ENCODE measurements around the gene SLC12A6.
"Not testable (repeated sequence)": the region's sequence is repeated elsewhere in the genome, so short reads cannot be mapped to it uniquely, and the experiment has no call there.

Gene SLC12A6

DNA sequence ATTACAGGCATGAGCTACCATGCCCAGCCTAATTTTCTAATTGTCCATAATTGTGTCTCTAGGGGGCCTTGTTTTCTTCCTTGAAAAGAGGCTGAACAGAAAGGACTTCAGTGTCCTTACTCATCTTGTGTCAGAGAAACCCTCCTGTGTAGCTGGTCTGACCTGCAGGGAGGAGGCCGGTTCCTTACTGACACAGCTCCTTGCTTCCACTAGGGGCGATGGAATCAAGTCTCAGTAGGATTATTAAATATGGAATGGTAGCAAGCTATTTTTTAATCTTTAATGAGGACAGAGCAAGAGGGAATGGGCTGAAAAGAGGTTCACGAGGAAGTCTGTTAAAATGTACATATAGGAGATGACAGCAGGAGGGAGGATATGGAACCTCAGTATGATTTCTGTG is 20.8 kb upstream of the SLC12A6 start:
- DNase-seq (ENCODE audit: insufficient read length, low spot score) = no peak
- no peak for FAIRE-seq

DNA sequence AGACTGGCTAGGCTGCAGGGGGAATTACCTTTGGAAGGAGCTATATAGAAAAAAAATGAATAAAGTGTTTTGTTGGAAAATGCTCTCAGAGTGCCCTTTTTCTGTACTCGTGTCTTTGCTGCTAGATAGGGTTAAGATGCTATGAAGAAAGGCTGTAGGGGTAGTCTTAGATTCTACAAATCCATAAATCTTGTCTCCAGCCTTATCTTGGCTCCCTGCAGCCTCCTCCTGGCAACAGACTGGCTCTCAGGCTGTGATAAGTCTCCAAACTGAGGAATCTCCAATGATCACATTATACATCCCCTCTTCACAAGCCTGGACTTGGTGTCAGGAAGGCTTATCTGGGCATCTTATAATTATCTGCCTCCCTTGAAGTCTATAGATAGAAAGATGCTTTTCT is 20.1 kb upstream of the SLC12A6 start:
- no peak for DNase-seq (ENCODE audit: insufficient read length, low spot score)
- FAIRE-seq = no peak

DNA sequence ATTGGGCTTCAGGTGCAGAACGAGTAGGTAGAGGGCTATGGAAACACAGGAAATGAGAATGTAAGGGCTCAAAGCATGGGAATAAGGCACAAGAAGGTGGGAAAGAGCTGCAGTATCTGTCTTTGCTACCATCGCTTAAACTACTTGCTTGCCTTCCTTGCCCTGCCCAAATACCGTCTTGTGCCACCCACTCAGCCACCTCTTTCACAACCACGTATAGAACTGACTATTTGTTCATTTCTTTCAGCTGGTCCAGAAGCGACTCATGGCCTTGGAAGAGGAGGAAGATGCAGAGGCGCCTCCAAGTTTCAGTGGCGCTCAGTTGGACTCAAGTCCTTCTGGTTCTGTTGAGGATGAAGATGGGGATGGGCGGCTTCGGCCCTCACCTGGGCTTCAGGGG is 17.7 kb upstream of the SLC12A6 start:
- DNase-seq (ENCODE audit: insufficient read length, low spot score) (no peak), FAIRE-seq (no peak)

DNA sequence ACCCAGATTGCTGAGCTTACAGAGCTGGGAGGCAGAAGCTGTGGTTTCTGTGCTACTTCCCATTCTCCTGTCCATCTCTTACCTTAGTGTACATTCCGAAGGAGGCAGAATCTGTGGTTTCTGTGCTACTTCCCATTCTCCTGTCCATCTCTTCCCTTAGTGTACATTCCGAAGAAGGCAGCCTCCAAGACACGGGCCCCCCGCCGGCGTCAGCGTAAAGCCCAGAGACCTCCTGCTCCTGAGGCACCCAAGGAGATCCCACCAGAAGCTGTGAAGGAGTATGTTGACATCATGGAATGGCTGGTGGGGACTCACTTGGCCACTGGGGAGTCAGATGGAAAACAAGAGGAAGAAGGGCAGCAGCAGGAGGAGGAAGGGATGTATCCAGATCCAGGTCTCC is 16.7 kb upstream of the SLC12A6 start:
- DNase-seq (ENCODE audit: insufficient read length, low spot score) = no peak
- no peak for FAIRE-seq

DNA sequence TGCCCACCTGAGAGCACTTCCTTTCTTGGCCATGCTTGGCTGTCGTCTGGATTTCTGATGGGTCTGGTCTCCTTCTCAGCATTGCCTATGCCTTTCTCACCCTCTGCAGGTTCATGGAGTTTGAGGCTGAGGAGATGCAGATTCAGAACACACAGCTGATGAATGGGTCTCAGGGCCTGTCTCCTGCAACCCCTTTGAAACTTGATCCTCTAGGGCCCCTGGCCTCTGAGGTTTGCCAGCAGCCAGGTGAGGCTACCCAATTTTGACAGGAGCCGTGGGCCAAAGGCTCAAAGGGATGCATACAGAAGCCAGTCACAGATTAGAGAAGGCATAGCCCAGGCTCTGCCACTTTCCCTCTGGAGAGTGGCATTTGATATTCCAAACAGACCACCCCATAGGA is 16.0 kb upstream of the SLC12A6 start:
- DNase-seq (ENCODE audit: insufficient read length, low spot score) (no peak), FAIRE-seq (no peak)

DNA sequence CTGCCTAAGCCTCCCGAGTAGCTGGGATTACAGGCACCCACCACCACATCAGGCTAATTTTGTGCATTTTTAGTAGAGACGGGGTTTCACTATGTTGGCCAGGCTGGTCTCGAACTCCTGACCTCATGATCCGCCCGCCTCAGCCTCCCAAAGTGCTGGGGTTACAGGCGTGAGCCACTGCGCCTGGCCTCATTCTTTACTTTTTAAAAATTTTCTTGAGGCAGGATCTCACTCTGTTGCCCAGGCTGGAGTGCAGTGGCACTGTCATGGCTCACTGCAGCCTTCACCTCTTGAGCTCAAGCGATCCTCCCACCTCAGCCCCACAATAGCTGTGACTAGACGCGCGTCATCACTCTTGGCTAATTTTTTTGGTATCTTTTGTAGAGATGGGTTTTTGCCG is 15.4 kb upstream of the SLC12A6 start:
- DNase-seq (ENCODE audit: insufficient read length, low spot score); FAIRE-seq: not testable (repeated sequence)

DNA sequence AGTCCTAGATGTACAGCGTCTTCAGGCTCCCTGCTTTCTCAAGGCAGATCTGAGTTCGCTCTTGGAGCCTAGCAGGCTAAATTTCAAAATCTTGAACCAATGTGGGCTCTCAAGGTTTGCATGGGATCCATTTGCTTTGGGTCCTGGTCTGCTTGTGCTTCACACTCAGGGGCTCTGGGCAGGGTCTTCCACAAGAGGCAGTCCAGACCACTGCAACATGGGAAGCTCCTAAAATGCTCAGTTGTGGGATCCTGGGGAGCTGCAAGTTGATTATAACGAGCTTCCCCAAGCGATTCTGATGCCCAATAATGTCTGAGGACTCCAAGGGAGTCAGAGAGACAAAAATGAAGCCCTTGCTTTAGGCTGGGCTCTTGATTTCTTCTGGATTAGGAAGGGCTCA is 12.2 kb upstream of the SLC12A6 start:
- DNase-seq (ENCODE audit: insufficient read length, low spot score) (no peak), FAIRE-seq (no peak)

DNA sequence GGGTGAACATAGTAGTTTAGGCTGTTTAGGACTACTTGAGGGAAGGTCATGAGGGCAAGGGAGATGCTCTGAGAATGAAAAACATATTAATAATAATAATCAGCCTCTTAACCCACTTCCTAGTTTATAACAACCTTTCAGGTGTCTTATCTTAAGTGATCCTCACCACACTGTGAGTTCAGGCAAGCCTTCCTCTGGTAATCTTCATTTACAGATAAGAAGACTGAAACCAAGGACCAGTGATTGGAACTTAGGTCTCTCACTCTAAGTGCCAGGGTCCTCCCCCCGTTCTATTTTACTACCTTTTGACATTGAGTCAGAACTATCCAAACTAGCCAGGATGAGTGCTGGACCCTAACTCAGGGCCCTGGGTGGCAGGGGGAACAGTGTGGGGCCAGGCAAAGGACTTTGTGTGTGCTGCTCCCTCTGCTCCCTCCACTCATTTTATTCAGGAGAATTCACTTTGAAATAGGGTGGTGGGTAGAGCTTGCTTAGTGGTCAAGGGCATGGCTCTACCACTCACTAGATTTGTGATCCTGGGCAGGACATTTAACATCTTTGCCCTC is 11.2 kb upstream of the SLC12A6 start:
- FAIRE-seq (no peak), DNase-seq (ENCODE audit: insufficient read length, low spot score) (no peak)

DNA sequence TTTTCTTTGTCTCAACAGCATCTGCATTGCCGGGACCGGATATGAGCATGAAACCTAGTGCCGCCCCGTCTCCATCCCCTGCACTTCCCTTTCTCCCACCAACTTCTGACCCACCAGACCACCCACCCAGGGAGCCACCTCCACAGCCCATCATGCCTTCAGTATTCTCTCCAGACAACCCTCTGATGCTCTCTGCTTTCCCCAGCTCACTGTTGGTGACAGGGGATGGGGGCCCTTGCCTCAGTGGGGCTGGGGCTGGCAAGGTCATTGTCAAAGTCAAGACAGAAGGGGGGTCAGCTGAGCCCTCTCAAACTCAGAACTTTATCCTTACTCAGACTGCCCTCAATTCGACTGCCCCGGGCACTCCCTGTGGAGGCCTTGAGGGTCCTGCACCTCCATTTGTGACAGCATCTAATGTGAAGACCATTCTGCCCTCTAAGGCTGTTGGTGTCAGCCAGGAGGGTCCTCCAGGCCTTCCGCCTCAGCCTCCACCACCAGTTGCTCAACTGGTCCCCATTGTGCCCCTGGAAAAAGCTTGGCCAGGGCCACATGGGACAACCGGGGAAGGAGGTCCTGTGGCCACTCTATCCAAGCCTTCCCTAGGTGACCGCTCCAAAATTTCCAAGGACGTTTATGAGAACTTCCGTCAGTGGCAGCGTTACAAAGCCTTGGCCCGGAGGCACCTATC is 10.5 kb upstream of the SLC12A6 start:
- no peak for FAIRE-seq

DNA sequence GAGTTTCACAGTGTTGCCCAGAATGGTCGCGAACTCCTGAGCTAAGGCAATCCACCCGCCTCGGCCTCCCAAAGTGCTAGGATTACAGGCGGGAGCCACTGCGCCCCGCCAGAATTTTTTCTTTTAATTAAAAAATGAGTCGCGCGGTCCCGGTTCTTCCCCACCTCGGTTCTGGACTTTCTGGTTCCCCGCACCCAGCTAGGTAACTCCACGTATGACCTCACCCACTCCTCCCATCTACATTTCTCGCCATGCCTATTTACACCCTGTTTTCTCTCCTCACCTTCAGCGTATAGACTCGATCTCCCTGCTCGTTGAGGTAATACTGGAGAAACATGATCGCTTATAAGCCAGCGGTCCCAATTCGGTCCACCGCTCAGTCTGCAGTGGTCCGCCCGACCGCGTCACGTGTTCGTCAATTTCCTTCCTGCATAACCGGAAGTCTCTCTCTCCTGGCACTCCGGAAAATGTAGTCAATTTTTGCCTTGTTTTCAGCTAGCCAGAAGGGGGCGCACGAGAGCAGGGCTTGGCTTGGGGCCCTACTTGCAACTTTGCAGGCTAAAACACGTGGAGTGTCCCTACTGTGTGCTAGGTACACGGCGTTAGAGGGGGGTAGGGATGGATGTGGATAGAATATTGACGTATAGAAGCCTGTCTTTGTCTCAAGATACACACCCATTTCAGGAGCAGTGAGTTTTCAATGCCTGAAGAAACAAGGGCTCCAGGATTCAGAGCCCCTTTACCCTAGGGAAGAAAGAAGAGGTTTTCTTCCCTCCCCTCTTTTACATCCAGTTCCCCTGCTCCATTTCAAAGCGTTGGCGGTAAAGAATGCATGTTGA is 5.4 kb upstream of the SLC12A6 start, which contains the start of the genes NOP10 and NUTM1:
TSS of gene NOP10 (minus strand) at position 400 of the 839 bp plus-strand sequence. CDS start at position 337, 63 bp downstream.
TSS of gene NUTM1 (plus strand) at position 579 of the 839 bp plus-strand sequence. CDS start 382 bp downstream, outside the sequence.
- FAIRE-seq (peak; percentile 97), DNase-seq (ENCODE audit: insufficient read length, low spot score) (peak; percentile 64)

More for the DNA sequence above, 10.5 kb upstream of the SLC12A6 start:
- no peak for DNase-seq (ENCODE audit: insufficient read length, low spot score)

DNA sequence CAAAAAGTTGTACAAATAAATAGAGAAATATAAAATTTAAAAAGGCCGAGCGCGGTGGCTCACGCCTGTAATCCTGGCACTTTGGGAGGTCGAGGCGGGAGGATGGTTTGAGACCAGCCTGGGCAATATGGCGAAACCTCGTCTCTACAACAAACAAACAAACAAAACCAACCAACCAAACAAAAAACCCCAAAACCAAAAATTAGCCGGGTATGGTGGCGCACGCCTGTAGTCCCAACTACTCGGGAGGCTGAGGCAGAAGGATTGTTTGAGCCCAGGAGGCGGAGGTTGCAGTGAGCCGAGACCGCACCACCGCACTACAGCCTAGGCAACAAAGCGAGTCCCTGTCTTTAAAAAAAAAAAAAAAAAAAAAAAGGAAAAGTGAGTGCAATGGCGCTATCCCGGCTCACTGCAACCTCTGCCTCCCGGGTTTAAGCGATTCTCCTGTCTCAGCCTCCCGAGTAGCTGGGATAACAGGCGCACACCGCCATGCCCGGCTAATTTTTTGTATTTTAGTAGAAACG is 4.7 kb upstream of the SLC12A6 start:
- FAIRE-seq; DNase-seq (ENCODE audit: insufficient read length, low spot score): not testable (repeated sequence)

DNA sequence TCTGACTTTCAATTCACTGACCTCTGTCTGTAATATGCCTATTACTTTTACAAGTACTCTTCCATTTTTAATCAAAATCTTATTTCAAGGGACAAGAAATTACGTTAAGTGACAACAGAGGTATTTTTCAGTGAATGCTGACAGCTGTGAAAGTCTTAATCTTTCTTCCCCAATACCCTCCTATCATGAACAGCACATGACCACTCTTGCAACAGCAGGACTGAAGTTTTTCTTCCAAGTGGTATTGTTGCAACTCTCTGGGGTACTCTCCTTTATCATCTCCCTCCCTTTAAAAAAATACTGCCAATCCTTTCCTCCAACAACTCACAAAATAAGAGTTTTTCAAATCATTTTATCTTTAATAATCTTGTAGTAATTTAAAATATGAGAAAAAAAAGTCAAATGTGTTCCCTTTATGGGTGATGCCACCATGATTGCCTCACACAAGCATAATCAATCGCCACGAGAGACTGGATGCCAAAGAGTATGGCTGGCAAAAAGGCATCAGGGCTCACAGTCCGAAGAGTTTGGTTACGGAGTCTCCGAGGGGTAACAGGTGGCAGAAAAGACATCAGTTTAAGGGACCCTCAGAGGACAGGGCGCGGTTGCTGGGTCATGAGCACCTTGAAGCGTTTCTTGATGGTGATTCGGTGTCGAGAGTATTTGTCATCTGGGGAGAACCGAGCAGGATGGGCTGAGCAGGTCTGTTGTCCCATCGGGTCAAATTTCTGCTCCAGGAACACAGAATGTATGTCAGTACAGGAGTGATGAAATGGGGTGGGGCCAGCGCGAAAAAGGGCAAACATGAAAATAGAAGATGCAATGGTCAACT is 4.0 kb upstream of the SLC12A6 start:
- DNase-seq (ENCODE audit: insufficient read length, low spot score) (no peak), FAIRE-seq (no peak)

DNA sequence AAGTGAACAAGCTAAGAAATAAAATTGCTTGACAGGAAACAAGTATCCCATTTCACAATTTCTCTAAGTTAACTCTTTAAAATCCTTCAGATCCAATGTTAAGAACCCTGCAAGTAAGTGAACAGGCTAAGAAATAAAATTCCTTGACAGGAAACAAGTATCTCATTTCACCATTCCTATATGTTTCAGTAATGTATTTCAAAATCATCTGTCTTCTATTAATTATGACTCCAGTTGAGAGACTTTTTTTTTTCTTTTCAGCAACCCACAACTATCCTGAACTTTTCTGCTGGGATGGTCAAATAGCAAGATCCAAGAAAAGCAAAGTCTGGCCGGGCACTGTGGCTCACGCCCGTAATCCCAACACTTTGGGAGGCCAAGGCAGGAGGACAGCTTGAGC is 2.4 kb upstream of the SLC12A6 start:
- FAIRE-seq (no peak), DNase-seq (ENCODE audit: insufficient read length, low spot score) (no peak)

DNA sequence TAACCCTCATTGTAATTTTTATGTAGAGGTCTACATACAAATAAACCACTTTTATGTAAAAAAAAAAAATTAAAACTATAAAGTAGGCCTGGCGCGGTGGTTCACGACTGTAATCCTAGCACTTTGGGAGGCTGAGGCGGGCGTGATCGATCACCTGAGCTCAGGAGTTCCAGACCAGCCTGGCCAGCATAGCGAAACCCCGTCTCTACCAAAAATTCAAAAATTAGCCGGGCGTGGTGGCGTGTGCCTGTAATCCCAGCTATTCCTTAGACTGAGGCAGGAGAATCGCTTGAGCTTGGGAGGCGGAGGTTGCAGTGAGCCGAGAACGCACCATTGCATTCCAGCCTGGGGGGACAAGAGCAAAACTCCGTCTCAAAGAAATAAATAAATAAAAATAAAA is 766 bp upstream of the SLC12A6 start:
- DNase-seq (ENCODE audit: insufficient read length, low spot score) = no peak
- FAIRE-seq = no peak

DNA sequence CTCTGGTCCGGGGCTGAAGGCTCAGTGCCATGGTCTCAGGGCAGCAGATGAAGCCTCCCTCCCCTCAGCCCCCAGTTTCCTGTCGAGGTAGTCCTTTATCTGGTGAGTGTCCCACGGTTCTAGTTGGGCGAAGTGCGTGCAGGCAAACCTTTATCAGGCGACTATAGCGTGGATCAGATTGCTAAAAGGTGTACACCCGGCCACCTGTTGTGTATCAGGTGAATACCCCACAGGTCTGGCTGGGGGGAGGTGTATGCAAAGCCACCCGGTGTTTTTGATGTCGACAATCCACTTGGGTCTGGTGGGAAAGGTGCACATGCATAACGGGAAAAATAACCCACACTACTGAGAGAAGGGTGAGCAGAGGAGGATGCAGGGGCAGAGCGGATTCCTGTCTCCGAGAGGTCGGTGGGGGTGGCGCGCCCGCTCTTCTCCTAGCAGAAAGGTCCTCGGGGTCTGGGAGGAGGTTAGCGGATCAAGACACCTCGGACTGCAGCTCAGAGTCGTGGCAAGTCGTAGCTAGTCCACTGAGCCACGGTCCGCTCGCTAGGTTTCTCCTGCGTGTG is 507 bp downstream of the SLC12A6 start:
- FAIRE-seq (no peak), DNase-seq (ENCODE audit: insufficient read length, low spot score) (no peak)

DNA sequence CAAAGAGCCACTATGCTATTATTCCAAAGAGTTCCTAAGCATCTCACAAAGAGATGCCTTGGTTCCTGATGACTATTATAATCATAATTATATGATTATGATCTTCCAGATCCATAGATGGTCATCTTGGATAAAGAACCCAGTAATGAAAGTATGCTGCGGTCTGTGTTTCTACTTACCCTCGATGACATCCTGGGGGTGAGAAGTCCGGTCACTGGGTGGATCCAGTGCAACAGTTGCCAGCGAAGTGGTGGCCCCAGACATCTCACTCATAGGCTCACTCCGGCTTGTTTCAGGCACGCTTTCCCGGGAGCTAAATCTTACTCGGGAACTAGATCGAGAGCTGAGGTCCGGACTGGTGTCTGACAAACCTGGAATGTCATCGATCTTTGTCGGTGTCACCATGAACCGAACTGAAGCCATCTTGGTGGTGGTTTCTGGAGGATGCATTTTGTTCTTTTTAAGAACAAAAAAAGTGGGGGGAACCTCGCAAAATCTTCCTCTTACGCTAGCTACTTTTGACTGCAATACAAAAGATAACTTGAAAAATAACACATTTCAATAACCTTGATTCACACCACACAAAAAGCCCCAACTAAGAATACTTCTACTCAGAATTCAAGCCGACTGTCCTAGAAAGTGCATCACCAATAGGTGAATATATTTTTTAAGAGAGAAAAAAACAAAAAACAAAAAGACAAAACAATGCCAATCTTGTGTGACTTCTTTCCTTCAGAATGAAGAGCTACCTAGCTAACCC is 1.2 kb downstream of the SLC12A6 start:
- FAIRE-seq (peak; percentile 87), DNase-seq (ENCODE audit: insufficient read length, low spot score) (no peak)

DNA sequence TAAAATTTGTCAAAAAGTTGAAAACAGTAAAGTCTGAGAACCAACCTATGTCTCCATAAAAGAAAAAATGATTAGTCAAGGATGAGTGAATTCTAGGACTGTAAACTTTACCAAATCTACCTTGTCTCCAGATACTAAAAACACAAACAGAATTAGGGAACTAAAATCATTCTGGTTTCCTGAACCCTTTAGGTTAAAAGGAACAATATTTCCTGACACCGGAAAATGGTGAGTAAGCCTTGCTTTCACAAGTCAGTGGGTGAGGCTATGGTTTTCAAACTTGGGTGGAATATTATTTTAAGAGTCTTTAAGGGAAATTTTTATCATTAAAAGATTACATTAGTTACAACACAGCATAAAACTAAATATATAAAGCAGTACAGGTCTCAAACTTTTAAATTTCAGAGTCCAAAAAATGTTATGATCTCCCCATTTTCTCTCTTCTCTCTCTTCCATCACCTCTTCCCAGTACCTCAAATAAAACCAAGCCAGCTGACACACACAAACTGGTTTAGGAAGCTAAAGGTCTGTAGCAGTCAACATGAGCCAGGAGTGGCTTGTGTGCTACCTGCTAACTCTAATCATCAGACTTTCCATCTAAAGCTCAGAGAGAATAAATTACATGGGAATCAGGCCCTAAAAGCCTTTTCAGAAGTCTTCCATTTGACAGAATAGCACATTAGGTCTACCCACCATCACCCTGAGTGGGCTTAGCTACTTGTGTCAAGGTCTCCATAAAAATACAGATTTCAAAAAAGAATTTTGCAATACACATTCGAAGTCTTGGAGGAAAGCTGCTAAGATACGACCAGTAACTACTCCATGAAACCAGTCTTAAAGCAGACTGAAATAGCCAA is 2.2 kb downstream of the SLC12A6 start:
- FAIRE-seq (peak; percentile 82), DNase-seq (ENCODE audit: insufficient read length, low spot score) (no peak)

DNA sequence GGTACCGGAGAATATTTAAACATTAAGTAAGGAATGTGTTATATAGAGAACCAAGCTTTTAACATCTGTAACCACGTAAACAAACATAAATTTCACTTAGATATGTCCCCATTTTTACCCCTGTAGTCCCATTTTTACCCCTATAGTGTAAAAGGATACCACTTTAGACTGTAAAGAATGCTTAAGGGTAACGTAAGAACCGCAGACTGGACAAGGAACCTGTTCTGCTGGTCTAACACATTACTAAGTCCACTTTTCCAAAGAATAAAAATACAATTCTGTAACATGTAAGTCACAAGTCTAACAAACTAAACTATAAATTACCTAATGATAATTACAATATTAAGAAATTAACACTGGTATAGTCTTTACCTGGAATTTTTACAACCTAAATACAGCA is 2.9 kb downstream of the SLC12A6 start:
- no peak for FAIRE-seq
- DNase-seq (ENCODE audit: insufficient read length, low spot score) = no peak

Measured in GM19239 (cell line).